A549 (cell line): ENCODE data around the gene LHX5. TPM values are rescaled to one million over a fixed set of nuclear protein-coding genes. Genes with fewer than 3 reads are reported as not detected.
A peak's percentile ranks its signal among the peaks of the same experiment; 100 is the strongest.

Source experiments
- ATAC-seq, 2 experiments: fragments of 200-7000 bp in 1 of 2; fragments of >200 bp in 1 of 2; cut with Nextera tagmentation in 1 of 2; cut with Tn5 transposase in 1 of 2; 3 replicates each; pipeline versions ENCODE4 v1.8.0 to v1.9.1; 2018 to 2020; ENCODE audit warnings: mild to moderate bottlenecking in 1 of 2, moderate library complexity in 1 of 2
- CTCF ChIA-PET: fragments of 300-600 bp; sonication (Branson Sonifier 250); formaldehyde crosslinking; extraction: SDS; loops from one replicate; lab custom pipeline; 2021; ENCODE audit warnings: antibody characterized with exemption, inconsistent platforms; lab: Yijun Ruan, JAX
- POLR2A ChIA-PET: fragments of 350-600 bp; formaldehyde crosslinking; extraction: SDS; loops from one replicate; lab custom pipeline; 2021; ENCODE audit warnings: antibody characterized with exemption, inconsistent platforms; lab: Yijun Ruan, JAX
- DNase-seq, 2 experiments: peaks; one replicate each; pipeline versions ENCODE4 v3.0.0 to v3.0.0-alpha.2; 2011 to 2016; ENCODE audit warnings: low read depth in 1 of 2, low spot score in 1 of 2
- FAIRE-seq: peaks from 2 replicates; lab custom pipeline; 2011; peaks lifted over from hg19 to GRCh38; lab: Jason Lieb, UNC
- H3K27ac ChIP-seq, 2 experiments: fragments of >200 bp; sonication (Bioruptor Twin); formaldehyde crosslinking; 3 replicates each; pipeline ENCODE4 v1.5.1; 2016 to 2017
- H3K4me1 ChIP-seq: fragments of >200 bp; sonication (Bioruptor Twin); formaldehyde crosslinking; 3 replicates; pipeline ENCODE4 v1.6.1; 2016
- H3K4me2 ChIP-seq: fragments of >200 bp; sonication (Bioruptor Twin); formaldehyde crosslinking; 3 replicates; pipeline ENCODE4 v1.6.1; 2016
- H3K4me3 ChIP-seq: fragments of >200 bp; sonication (Bioruptor Twin); formaldehyde crosslinking; 3 replicates; pipeline ENCODE4 v1.5.1; 2016
- H3K9me3 ChIP-seq: fragments of >200 bp; sonication (Bioruptor Twin); formaldehyde crosslinking; 3 replicates; pipeline ENCODE4 v1.6.1; 2016
- CBX8 ChIP-seq: fragments of 200-600 bp; sonication (generic); IDR thresholded peaks from 2 replicates; pipeline ENCODE4 v1.6.1; 2016
- CHD4 ChIP-seq: fragments of 200-600 bp; sonication (generic); IDR thresholded peaks from 2 replicates; pipeline ENCODE4 v1.6.1; 2016; ENCODE audit warnings: antibody characterized with exemption, mild to moderate bottlenecking, borderline replicate concordance
- EHF ChIP-seq: fragments of 250-450 bp; sonication (Bioruptor Pico); IDR thresholded peaks from 2 replicates; pipeline ENCODE4 v1.5.0; 2020; ENCODE audit warnings: mild to moderate bottlenecking
- FOSB ChIP-seq: fragments of 250-450 bp; sonication (Bioruptor Pico); IDR thresholded peaks from 2 replicates; pipeline ENCODE4 v1.5.0; 2020; ENCODE audit warnings: mild to moderate bottlenecking, moderate library complexity
- FOSL2 ChIP-seq, 2 experiments: fragments of 450-650 bp in 1 of 2; fragments of >200 bp in 1 of 2; sonication (Bioruptor Twin) in 1 of 2; formaldehyde crosslinking; IDR thresholded peaks; 2 replicates each; pipeline versions ENCODE4 v1.5.0 to v1.6.1; 2016 to 2020; ENCODE audit warnings: mild to moderate bottlenecking in 1 of 2, moderate library complexity in 1 of 2
- HEYL ChIP-seq: fragments of 250-450 bp; sonication (Bioruptor Pico); IDR thresholded peaks from 2 replicates; pipeline ENCODE4 v1.8.0; 2021; ENCODE audit warnings: mild to moderate bottlenecking, moderate library complexity
- HOXB5 ChIP-seq: fragments of 250-450 bp; sonication (Bioruptor Pico); IDR thresholded peaks from 2 replicates; pipeline ENCODE4 v1.5.0; 2020; ENCODE audit warnings: mild to moderate bottlenecking, moderate library complexity
- JUNB ChIP-seq: fragments of >200 bp; sonication (Bioruptor Twin); formaldehyde crosslinking; IDR thresholded peaks from 2 replicates; pipeline ENCODE4 v1.6.1; 2016
- KDM1A ChIP-seq: fragments of 200-600 bp; sonication (generic); IDR thresholded peaks from 2 replicates; pipeline ENCODE4 v1.6.1; 2016; ENCODE audit warnings: low read depth, mild to moderate bottlenecking
- KDM5A ChIP-seq: fragments of 200-600 bp; sonication (generic); IDR thresholded peaks from 2 replicates; pipeline ENCODE4 v1.6.1; 2016; ENCODE audit warnings: antibody characterized with exemption, mild to moderate bottlenecking
- MYC ChIP-seq: IDR thresholded peaks from 2 replicates; pipeline ENCODE4 v1.6.1; 2012; ENCODE audit warnings: mild to moderate bottlenecking, inconsistent platforms, low read length, improper control_type of control experiment, borderline replicate concordance
- NPAS2 ChIP-seq: fragments of 250-450 bp; sonication (Bioruptor Pico); IDR thresholded peaks from 2 replicates; pipeline ENCODE4 v1.8.0; 2022; ENCODE audit warnings: mild to moderate bottlenecking, moderate library complexity, borderline replicate concordance
- PHF8 ChIP-seq: fragments of 200-600 bp; sonication (generic); IDR thresholded peaks from 2 replicates; pipeline ENCODE4 v1.6.1; 2016; ENCODE audit warnings: low read depth, mild to moderate bottlenecking, antibody characterized with exemption, moderate library complexity, borderline replicate concordance
- RARB ChIP-seq: fragments of 250-450 bp; sonication (Bioruptor Pico); IDR thresholded peaks from 2 replicates; pipeline ENCODE4 v1.8.0; 2021; ENCODE audit warnings: mild to moderate bottlenecking, moderate library complexity
- RCOR1 ChIP-seq: fragments of 150-350 bp; IDR thresholded peaks from 2 replicates; pipeline ENCODE4 v1.6.1; 2014; ENCODE audit warnings: antibody characterized with exemption, low read length, low read depth
- RFX5 ChIP-seq: fragments of 450-650 bp; IDR thresholded peaks from 2 replicates; pipeline ENCODE4 v1.7.1; 2014; ENCODE audit warnings: antibody characterized with exemption, mild to moderate bottlenecking, moderate library complexity
- RNF2 ChIP-seq: fragments of 200-600 bp; sonication (generic); IDR thresholded peaks from 2 replicates; pipeline ENCODE4 v1.6.1; 2016; ENCODE audit warnings: low read depth, mild to moderate bottlenecking, antibody characterized with exemption, moderate library complexity, borderline replicate concordance
- SMC3 ChIP-seq: fragments of >200 bp; sonication (Bioruptor Twin); formaldehyde crosslinking; IDR thresholded peaks from 3 replicates; pipeline ENCODE4 v1.6.1; 2018; ENCODE audit warnings: inconsistent platforms
- TP53 ChIP-seq: fragments of 250-450 bp; sonication (Bioruptor Pico); IDR thresholded peaks from 2 replicates; pipeline ENCODE4 v1.5.0; 2021; ENCODE audit warnings: mild to moderate bottlenecking, moderate library complexity
- ZC3H11A ChIP-seq: fragments of 450-650 bp; IDR thresholded peaks from 2 replicates; pipeline ENCODE4 v1.6.1; 2014; ENCODE audit warnings: antibody characterized with exemption, mild to moderate bottlenecking
- WGBS: methylation state at CpG from one replicate; pipeline ENCODE4 v1.1.6; 2017; ENCODE audit errors: missing lambda C conversion rate; 5-methylcytosine and 5-hydroxymethylcytosine counted together
- polyA plus RNA-seq, 4 experiments: library from polyadenylated mRNA; depleted of rRNA in 3 of 4; stranded (reverse); fragments of >200 nt; fragmentation: RNase III in 1 of 4; extraction: RNeasy Plus Mini Kit Qiagen cat#74134 plus additional on column Dnase treatment in 1 of 4; gene quantifications; 2 replicates in 3 of 4; 3 replicates in 1 of 4; pipeline ENCODE4 v1.2.3, GENCODE V29; 2011 to 2017
- TF ChIP-seq, protein P1 (sequence below): fragments of 150-350 bp; IDR thresholded peaks from 2 replicates; pipeline ENCODE4 v1.6.1; 2014; ENCODE audit warnings: low read depth, mild to moderate bottlenecking, low read length
- TF ChIP-seq, protein P2 (sequence below): IDR thresholded peaks from 2 replicates; pipeline ENCODE4 v1.6.1; 2012
- TF ChIP-seq, protein P3 (sequence below): fragments of >200 bp; sonication (Bioruptor Twin); formaldehyde crosslinking; IDR thresholded peaks from 3 replicates; pipeline ENCODE4 v1.6.1; 2016
- TF ChIP-seq, protein P4 (sequence below): fragments of 250-450 bp; sonication (Bioruptor Pico); IDR thresholded peaks from 2 replicates; pipeline ENCODE4 v1.5.0; 2020; ENCODE audit warnings: low read depth, mild to moderate bottlenecking, moderate library complexity
- TF ChIP-seq, protein P5 (sequence below): fragments of 450-650 bp; IDR thresholded peaks from 2 replicates; pipeline ENCODE4 v1.6.1; 2014; ENCODE audit warnings: antibody characterized with exemption
- TF ChIP-seq, protein P6 (sequence below): IDR thresholded peaks from 2 replicates; pipeline ENCODE4 v1.6.1; 2012

The LHX5 gene
- polyA plus RNA-seq, 2 of the 4 experiments (the other 2 are of a cell fraction) = not detected

DNA sequence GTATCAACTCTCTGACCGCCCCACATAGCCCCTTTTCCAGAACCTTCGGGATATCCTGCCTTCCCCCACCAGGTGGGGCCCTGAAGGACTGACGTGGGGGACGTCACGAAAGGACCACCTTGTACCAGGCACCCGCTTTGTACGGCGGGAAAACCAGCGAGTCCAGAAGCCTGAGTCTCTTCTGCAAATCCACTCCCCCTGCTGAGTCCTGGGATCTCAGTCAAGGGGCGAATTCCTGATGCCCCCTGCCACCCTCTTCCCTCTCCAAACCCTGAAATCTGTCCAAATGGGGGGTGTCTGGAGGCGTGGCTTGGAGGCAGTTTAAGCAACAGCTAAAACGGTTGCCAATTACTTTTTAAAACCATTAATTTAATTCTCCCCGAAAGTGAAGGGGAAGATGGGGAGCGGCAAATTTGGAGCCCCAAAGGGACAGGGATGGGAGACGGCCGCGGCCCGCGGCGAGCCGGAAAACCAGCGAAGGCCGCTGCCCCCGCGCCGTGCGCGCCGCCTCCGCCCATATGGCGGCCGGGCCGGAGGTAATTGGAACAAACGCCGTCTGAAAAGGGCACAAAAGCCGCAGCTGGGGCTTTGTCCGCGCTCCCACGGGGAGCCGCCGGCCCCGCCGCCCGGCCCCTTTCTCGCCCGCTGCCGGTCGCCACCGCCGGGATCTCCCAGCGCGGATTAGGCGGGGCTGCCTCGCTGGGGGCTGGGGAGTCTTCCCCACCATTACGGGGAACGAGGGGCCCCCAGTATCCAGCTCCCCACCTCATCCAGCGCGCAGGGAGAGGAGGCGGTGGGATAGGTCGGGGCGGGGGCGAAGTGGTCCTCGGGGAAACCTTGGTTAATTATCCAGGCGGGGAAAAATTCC is 6.6 kb downstream of the LHX5 start:
- no peak for ATAC-seq
- WGBS = 6% methylated on average over 40 of the region's 64 CpGs

DNA sequence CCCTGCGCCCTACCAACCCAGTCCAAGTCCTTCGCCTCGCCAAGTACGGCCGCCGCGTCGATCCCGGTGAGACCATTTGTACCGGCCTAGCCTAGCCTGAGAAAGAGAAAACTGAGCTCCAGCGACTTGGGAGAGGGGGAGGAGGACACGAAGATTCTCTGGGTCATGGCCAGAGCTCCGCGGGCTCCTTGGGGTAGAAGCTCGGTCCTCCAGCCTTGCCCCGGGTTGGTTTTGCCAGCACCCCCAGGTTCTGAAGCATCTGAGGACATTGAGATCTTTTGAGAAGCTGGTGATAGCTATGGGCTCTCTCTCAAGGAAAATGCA is 7.3 kb downstream of the LHX5 start:
- no peak for DNase-seq
- POLR2A ChIA-PET = no interaction called here
- ATAC-seq = peak in 1 of 2 experiments; percentile 22; a peak in 3 of 6 replicates
- TF ChIP-seq RCOR1 (no peak), EHF (CRISPR knock-in tag) (no peak), JUNB (no peak), RFX5 (no peak), HEYL (no peak), MYC (no peak), CBX8 (no peak), ZC3H11A (no peak), FOSB (CRISPR knock-in tag) (no peak), FOSL2 (IDR thresholded peaks at IDR 0.05) (no peak), FOSL2 (CRISPR knock-in tag; IDR thresholded peaks at IDR 0.05) (no peak), SMC3 (no peak), RARB (no peak), RNF2 (no peak)
- TF ChIP-seq, protein P1, sequence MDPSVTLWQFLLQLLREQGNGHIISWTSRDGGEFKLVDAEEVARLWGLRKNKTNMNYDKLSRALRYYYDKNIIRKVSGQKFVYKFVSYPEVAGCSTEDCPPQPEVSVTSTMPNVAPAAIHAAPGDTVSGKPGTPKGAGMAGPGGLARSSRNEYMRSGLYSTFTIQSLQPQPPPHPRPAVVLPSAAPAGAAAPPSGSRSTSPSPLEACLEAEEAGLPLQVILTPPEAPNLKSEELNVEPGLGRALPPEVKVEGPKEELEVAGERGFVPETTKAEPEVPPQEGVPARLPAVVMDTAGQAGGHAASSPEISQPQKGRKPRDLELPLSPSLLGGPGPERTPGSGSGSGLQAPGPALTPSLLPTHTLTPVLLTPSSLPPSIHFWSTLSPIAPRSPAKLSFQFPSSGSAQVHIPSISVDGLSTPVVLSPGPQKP = no peak
- TF ChIP-seq, protein P2, sequence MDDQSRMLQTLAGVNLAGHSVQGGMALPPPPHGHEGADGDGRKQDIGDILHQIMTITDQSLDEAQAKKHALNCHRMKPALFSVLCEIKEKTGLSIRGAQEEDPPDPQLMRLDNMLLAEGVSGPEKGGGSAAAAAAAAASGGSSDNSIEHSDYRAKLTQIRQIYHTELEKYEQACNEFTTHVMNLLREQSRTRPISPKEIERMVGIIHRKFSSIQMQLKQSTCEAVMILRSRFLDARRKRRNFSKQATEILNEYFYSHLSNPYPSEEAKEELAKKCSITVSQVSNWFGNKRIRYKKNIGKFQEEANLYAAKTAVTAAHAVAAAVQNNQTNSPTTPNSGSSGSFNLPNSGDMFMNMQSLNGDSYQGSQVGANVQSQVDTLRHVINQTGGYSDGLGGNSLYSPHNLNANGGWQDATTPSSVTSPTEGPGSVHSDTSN = no peak
- TF ChIP-seq, protein P3, sequence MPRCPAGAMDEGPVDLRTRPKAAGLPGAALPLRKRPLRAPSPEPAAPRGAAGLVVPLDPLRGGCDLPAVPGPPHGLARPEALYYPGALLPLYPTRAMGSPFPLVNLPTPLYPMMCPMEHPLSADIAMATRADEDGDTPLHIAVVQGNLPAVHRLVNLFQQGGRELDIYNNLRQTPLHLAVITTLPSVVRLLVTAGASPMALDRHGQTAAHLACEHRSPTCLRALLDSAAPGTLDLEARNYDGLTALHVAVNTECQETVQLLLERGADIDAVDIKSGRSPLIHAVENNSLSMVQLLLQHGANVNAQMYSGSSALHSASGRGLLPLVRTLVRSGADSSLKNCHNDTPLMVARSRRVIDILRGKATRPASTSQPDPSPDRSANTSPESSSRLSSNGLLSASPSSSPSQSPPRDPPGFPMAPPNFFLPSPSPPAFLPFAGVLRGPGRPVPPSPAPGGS = no peak
- TF ChIP-seq, all 56 proteins: peak for 0
- Histone ChIP-seq H3K27ac (no peak overlapping the region), H3K4me1 (peaks cover 30% of the 10 kb centered on the region), H3K4me3 (peak overlapping the region; percentile 32), H3K4me2 (peak overlapping the region; percentile 77), H3K9me3 (no peaks in the 10 kb centered on the region)
- WGBS = 6% methylated on average over 15 of the region's 16 CpGs
- FAIRE-seq = no peak
- CTCF ChIA-PET = interaction anchor here (0.7 to 1.4 kb wide), 3 partner anchors 8 to 388 kb away, joined by 3 to 4 read pairs (median 3); no protein-coding TSS in a partner anchor

More for the DNA sequence above, 6.6 kb downstream of the LHX5 start:
- no peak for TF ChIP-seq NPAS2
- TF ChIP-seq FOSL2 (IDR thresholded peaks at IDR 0.05) = no peak
- no peak for TF ChIP-seq FOSL2 (CRISPR knock-in tag; IDR thresholded peaks at IDR 0.05)
- no peak for TF ChIP-seq KDM1A
- TF ChIP-seq RARB = no peak
- TF ChIP-seq TP53 (CRISPR knock-in tag) = no peak
- TF ChIP-seq ZC3H11A = no peak
- no peak for TF ChIP-seq PHF8
- TF ChIP-seq, protein P4, sequence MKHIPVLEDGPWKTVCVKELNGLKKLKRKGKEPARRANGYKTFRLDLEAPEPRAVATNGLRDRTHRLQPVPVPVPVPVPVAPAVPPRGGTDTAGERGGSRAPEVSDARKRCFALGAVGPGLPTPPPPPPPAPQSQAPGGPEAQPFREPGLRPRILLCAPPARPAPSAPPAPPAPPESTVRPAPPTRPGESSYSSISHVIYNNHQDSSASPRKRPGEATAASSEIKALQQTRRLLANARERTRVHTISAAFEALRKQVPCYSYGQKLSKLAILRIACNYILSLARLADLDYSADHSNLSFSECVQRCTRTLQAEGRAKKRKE (CRISPR knock-in tag) = no peak
- TF ChIP-seq, protein P5, sequence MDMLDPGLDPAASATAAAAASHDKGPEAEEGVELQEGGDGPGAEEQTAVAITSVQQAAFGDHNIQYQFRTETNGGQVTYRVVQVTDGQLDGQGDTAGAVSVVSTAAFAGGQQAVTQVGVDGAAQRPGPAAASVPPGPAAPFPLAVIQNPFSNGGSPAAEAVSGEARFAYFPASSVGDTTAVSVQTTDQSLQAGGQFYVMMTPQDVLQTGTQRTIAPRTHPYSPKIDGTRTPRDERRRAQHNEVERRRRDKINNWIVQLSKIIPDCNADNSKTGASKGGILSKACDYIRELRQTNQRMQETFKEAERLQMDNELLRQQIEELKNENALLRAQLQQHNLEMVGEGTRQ = no peak
- TF ChIP-seq, protein P2 = no peak
- no peak for TF ChIP-seq HOXB5 (CRISPR knock-in tag)
- TF ChIP-seq KDM5A = no peak
- TF ChIP-seq CHD4 = no peak
- TF ChIP-seq, protein P6, sequence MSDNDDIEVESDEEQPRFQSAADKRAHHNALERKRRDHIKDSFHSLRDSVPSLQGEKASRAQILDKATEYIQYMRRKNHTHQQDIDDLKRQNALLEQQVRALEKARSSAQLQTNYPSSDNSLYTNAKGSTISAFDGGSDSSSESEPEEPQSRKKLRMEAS = 0 out of 2 replicates have a peak, but pooled peaks have one; percentile 7
- peak; percentile 31; the same call in 1 of the 2 replicates for TF ChIP-seq CBX8
- peaks cover 30% of the 10 kb centered on the region for H3K4me1 ChIP-seq
- ChIA-PET POLR2A (no interaction called here), CTCF (interaction anchor here (0.7 to 1.6 kb wide), 4 partner anchors 9 to 447 kb away, joined by 3 to 4 read pairs (median 4); no protein-coding TSS in a partner anchor)
- H3K9me3 ChIP-seq = no peaks in the 10 kb centered on the region
- 0 out of 6 replicates have a peak overlapping the region, but pooled peaks of 1 of the 2 experiments have one; percentile 22 for H3K27ac ChIP-seq
- FAIRE-seq = no peak
- DNase-seq = no peak
- H3K4me3 ChIP-seq = peak overlapping the region; percentile 32
- peak overlapping the region; percentile 77 for H3K4me2 ChIP-seq
